Mucosa of descending colon (tissue), 3 donors: ENCODE results near the gene UACA. TPM values are rescaled to one million over a fixed set of nuclear protein-coding genes. Genes with fewer than 3 reads are reported as not detected.

Experiments used
- ATAC-seq: fragments of 200-7000 bp; cut with Tn5 transposase; one replicate; pipeline ENCODE4 v1.9.1; 2020; ENCODE audit warnings: mild to moderate bottlenecking, moderate library complexity
- DNase-seq, 3 donors: peaks; one replicate each; pipeline ENCODE4 v3.0.0-alpha.2; 2020
- H3K36me3 ChIP-seq: fragments of 200-600 bp; one replicate; pipeline ENCODE4 v1.8.0; 2021; ENCODE audit warnings: low read depth, mild to moderate bottlenecking
- H3K4me1 ChIP-seq: fragments of 200-600 bp; one replicate; pipeline ENCODE4 v1.8.0; 2021; ENCODE audit warnings: low read depth, mild to moderate bottlenecking
- H3K4me3 ChIP-seq: fragments of 200-600 bp; one replicate; pipeline ENCODE4 v1.8.0; 2021; ENCODE audit warnings: mild to moderate bottlenecking
- H3K9me3 ChIP-seq: fragments of 200-600 bp; one replicate; pipeline ENCODE4 v1.8.0; 2021; ENCODE audit warnings: mild to moderate bottlenecking
- CTCF ChIP-seq: fragments of 200-600 bp; IDR thresholded peaks from one replicate; pipeline ENCODE4 v1.8.0; 2022; ENCODE audit warnings: antibody characterized with exemption, mild to moderate bottlenecking
- intact Hi-C, 2 donors: fragments of 100-400 bp; cut with DNase I in 1 of 2; cut with micrococcal nuclease in 1 of 2; formaldehyde crosslinking; loops; one replicate each; pipeline versions ENCODE4 v1.11.0 to v1.11.1; 2022; cut with DNase I, micrococcal nuclease
- total RNA-seq, 3 donors: library from RNA; stranded (reverse); fragmentation: NEBNext Ultra II Directional in 2 of 3; extraction: Animal tissue kit (Norgen Biotek cat#: 25700) in 2 of 3; gene quantifications; one replicate each; pipeline versions ENCODE4 v1.2.1 to v1.2.4, GENCODE V29; 2021 to 2023
- donor health status: DM: no; HTN: no; CAD: no; lungs with moderate emphysema.
- donor health status: DM: no; HTN: no; CAD: no.
- donor health status: DM: no; HTN: yes; CAD: no.

The UACA gene
- total RNA-seq, 3 donors from 2014 or later, result 42.1 to 74.7 (median 64.9) TPM

- Histone ChIP-seq H3K36me3 (no peaks in the 10 kb centered on the region), H3K4me3 (no peak overlapping the region), H3K4me1 (peaks cover 15% of the 10 kb centered on the region), H3K9me3 (no peaks in the 10 kb centered on the region)
- no peak for TF ChIP-seq CTCF
- intact Hi-C loops, result loop anchor here in 1 of 2 donors (10.0 kb wide), 1 partner anchor 143 kb away; no protein-coding TSS in a partner anchor
- DNase-seq, result no peak
- ATAC-seq, result peak; percentile 54
Observed at GRCh38 chr15:70672081-70672480, 91.3 kb downstream of the UACA start.

- ATAC-seq, result no peak
- H3K4me3 ChIP-seq, result no peak overlapping the region
- no peaks in the 10 kb centered on the region for H3K9me3 ChIP-seq
- peaks cover 19% of the 10 kb centered on the region for H3K4me1 ChIP-seq
- no peak for DNase-seq
- TF ChIP-seq CTCF, result no peak
- intact Hi-C loops, result loop anchor here in 1 of 2 donors (10.0 kb wide), 1 partner anchor 144 kb away; no protein-coding TSS in a partner anchor
- H3K36me3 ChIP-seq, result no peaks in the 10 kb centered on the region
Observed at GRCh38 chr15:70670680-70671079, 92.7 kb downstream of the UACA start.

DNA sequence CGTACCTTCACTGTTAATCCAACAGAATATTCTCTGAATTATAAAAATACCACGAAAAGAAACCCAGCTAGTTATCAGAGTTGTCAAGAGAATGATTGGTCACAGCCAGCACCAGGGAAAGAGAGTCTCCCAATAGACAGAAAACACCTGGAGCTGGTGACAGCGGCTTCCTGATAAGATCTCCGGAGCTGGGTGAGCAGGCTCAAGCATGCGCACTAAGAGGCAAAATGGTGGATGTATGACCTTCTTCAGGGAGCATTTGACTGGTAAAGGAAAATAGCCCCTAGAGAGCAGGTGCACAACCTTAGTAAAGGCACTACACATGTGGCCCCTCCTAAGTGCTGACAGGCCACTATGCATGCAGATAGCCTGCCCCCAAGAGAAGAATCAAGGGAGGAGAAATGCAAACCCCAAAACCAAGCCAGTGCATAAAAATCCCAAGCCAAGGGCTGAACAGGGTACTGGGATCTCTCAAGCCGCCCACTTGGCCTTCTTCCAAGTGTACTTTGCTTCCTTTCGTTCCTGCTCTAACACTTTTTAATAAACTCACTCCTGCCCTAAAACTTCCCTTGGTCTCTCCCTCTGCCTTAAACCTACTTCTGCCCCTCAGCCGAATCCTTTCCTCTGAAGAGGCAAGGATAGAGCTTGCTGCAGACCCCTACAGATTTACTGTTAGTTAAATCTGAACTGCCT, 93.2 kb downstream of the UACA start:
- intact Hi-C loops, result loop anchor here in 1 of 2 donors (10.0 kb wide), 1 partner anchor 145 kb away; no protein-coding TSS in a partner anchor
- Histone ChIP-seq H3K36me3 (no peaks in the 10 kb centered on the region), H3K4me3 (no peak overlapping the region), H3K9me3 (no peaks in the 10 kb centered on the region), H3K4me1 (peaks cover 19% of the 10 kb centered on the region)
- DNase-seq (peak in 1 of 3 donors; percentile 76), ATAC-seq (peak; percentile 41)
- TF ChIP-seq CTCF, result no peak

DNA sequence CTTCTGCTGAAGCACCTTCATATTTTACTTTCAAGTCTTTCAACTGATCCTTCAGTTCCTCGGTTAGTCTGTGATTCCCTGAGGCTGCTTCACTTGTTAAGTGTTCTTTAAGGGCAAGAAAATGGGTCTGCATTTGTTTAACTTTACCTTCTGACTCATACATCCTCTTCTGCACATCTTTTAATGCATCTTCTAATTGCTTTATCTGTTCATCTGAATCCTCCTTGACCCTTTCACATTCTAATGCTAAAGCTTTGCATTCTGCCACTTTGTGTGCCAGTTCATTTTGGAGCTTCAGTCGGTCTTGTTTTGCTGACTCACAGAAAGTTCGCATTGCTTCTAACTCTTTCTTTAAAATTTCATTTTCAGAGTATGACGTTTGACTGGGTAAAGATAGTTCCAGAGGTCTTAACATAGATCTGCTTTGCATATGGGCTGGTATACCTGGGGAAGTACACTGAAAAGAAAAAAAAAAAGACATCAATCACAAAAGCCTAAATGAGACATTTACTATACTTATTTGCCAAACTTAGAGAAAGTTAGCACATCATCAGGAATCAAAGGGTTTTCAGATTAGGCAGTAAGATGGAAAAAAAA, 94.3 kb downstream of the UACA start:
- intact Hi-C loops, result no loop called here
- H3K36me3 ChIP-seq, result no peaks in the 10 kb centered on the region
- TF ChIP-seq CTCF, result no peak
- DNase-seq (no peak), ATAC-seq (no peak)
- H3K4me1 ChIP-seq, result peaks cover 19% of the 10 kb centered on the region
- no peak overlapping the region for H3K4me3 ChIP-seq
- no peaks in the 10 kb centered on the region for H3K9me3 ChIP-seq

- ATAC-seq (no peak), DNase-seq (no peak)
- Histone ChIP-seq H3K4me1 (peaks cover 6% of the 10 kb centered on the region), H3K36me3 (no peaks in the 10 kb centered on the region), H3K9me3 (no peaks in the 10 kb centered on the region), H3K4me3 (no peak overlapping the region)
- no peak for TF ChIP-seq CTCF
- intact Hi-C loops, result no loop called here
Observed at GRCh38 chr15:70665599-70665998, 97.8 kb downstream of the UACA start.
